Activated CD8-positive, alpha-beta memory T cell treated with anti-CD3 and anti-CD28 coated beads, Interleukin-2, amount 10 ng/mL, durations not matched to agents 7 days and 5 days (primary cell): ENCODE data around the gene IRF2BP2. TPM values are rescaled to one million over a fixed set of nuclear protein-coding genes. Genes with fewer than 3 reads are reported as not detected.
"Not testable (repeated sequence)": the region's sequence is repeated elsewhere in the genome, so short reads cannot be mapped to it uniquely, and the experiment has no call there.

Source experiments
- ATAC-seq: fragments of 150-1000 bp; cut with Tn5 transposase; one replicate; pipeline ENCODE4 v1.10.0; 2021; ENCODE audit warnings: moderate library complexity
- CTCF ChIA-PET: fragments of 350-600 bp; sonication (Branson Sonifier 250); formaldehyde crosslinking; loops from one replicate; lab custom pipeline; 2021; ENCODE audit warnings: antibody characterized with exemption; lab: Charles Lee
- DNase-seq: peaks from one replicate; pipeline ENCODE4 v3.0.0-alpha.2; 2020
- H3K27ac Mint-ChIP-seq: one replicate; pipeline ENCODE4 v1.8.0; 2021; ENCODE audit warnings: mild to moderate bottlenecking, mixed read lengths
- H3K27me3 Mint-ChIP-seq: one replicate; pipeline ENCODE4 v1.8.0; 2021; ENCODE audit warnings: mixed read lengths
- H3K36me3 Mint-ChIP-seq: one replicate; pipeline ENCODE4 v1.8.0; 2021; ENCODE audit warnings: mild to moderate bottlenecking, mixed read lengths
- H3K4me1 Mint-ChIP-seq: one replicate; pipeline ENCODE4 v1.8.0; 2021; ENCODE audit warnings: mixed read lengths
- H3K4me3 Mint-ChIP-seq: one replicate; pipeline ENCODE4 v1.8.0; 2021; ENCODE audit warnings: mild to moderate bottlenecking, moderate library complexity, mixed read lengths
- H3K9me3 Mint-ChIP-seq: one replicate; pipeline ENCODE4 v1.8.0; 2022; ENCODE audit warnings: low read depth, mixed read lengths
- total RNA-seq, 2 experiments: library from RNA; stranded (reverse); gene quantifications; one replicate each; pipeline ENCODE4 v1.2.3, GENCODE V29; 2021

Gene IRF2BP2
- total RNA-seq, 2 experiments from 2014 or later: 81.1 to 103 TPM

DNA sequence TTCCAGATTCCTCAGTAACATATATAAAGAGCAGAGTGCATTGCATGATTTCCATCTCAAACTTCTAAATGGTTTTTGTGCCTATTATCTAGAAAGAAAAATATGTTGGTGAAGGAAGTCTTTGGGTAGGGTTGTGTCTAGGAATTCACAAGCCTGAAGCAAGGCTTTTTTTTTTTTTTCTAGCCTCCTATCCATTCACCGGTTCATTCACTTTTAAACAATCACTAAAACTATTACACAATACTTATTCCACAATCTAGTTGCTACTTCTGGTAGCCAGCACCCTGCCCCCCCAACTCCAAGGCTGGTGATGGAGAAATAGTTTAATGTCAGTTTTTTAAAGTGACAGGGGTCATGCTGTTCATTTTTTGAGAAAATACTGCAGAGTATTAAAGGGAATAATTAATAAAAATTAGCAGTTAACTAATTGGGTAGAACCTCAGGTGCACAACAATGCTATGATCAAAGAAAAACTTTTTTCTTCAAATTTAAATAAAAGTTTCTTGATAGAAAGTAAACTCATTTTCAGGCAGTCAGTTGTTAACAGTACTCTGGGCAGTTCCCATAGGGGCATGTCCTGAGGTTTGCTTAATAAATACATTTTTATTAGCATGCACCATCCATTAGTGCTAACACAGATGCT lies 10.9 kb downstream of the IRF2BP2 start:
- ATAC-seq (peak; percentile 0), DNase-seq (no peak)
- Mint-ChIP-seq H3K27ac (peak overlapping the region; percentile 94), H3K4me1 (peaks cover 52% of the 10 kb centered on the region), H3K36me3 (peaks cover 19% of the 10 kb centered on the region), H3K9me3 (peaks cover 2% of the 10 kb centered on the region), H3K27me3 (no peaks in the 10 kb centered on the region), H3K4me3 (peak overlapping the region; percentile 85)
- CTCF ChIA-PET: interaction anchor here (1.2 to 5.3 kb wide), 11 partner anchors 12 to 494 kb away, joined by 3 to 41 read pairs (median 6); partner anchors contain the start of gene IRF2BP2

DNA sequence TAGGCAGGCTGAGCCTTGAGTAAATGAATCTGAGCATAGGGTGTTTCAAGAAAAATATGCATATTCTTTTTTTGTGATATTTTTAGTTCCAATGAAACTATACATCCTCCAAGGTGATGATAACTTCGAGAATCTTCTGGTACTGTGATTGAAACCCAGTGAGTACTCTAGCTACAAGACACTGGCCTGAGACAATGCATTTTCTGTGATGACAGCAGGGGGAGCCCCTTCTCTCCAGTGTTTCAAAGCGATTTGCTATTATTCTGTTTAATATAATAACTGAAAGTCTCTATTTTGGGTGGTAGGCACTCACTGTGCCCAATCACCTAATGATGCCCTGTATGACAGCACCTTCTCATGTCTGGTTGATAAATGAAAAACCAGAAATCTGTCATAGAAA lies 12.1 kb downstream of the IRF2BP2 start:
- no peak for ATAC-seq
- no peak overlapping the region for H3K27ac Mint-ChIP-seq
- DNase-seq: peak; percentile 79
- H3K27me3 Mint-ChIP-seq: no peaks in the 10 kb centered on the region
- peaks cover 43% of the 10 kb centered on the region for H3K4me1 Mint-ChIP-seq
- no peak overlapping the region for H3K4me3 Mint-ChIP-seq
- CTCF ChIA-PET: interaction anchor here (0.6 to 5.3 kb wide), 26 partner anchors 14 to 508 kb away, joined by 3 to 41 read pairs (median 4); partner anchors contain the start of gene IRF2BP2
- peaks cover 13% of the 10 kb centered on the region for H3K36me3 Mint-ChIP-seq
- H3K9me3 Mint-ChIP-seq: peaks cover 2% of the 10 kb centered on the region

GRCh38 chr1:234595899-234596298 lies 14.1 kb downstream of the IRF2BP2 start:
- no peak overlapping the region for H3K4me3 Mint-ChIP-seq

GRCh38 chr1:234594575-234594974 lies 15.4 kb downstream of the IRF2BP2 start:
- H3K27me3 Mint-ChIP-seq, CTCF ChIA-PET, H3K36me3 Mint-ChIP-seq, DNase-seq, H3K4me3 Mint-ChIP-seq, ATAC-seq, H3K27ac Mint-ChIP-seq, H3K9me3 Mint-ChIP-seq: not testable (repeated sequence)
- peaks cover 16% of the 10 kb centered on the region for H3K4me1 Mint-ChIP-seq

More at GRCh38 chr1:234595899-234596298, 14.1 kb downstream of the IRF2BP2 start:
- H3K27me3 Mint-ChIP-seq: no peaks in the 10 kb centered on the region
- H3K27ac Mint-ChIP-seq: no peak overlapping the region
- H3K4me1 Mint-ChIP-seq: peaks cover 23% of the 10 kb centered on the region
- peaks cover 8% of the 10 kb centered on the region for H3K36me3 Mint-ChIP-seq
- peaks cover 2% of the 10 kb centered on the region for H3K9me3 Mint-ChIP-seq
- no peak for ATAC-seq
- CTCF ChIA-PET: interaction anchor here (1.8 to 4.5 kb wide), 2 partner anchors 100 to 486 kb away, joined by 4 to 38 read pairs; no protein-coding TSS in a partner anchor
- DNase-seq: no peak

GRCh38 chr1:234593771-234594504 lies 16.0 kb downstream of the IRF2BP2 start:
- peaks cover 12% of the 10 kb centered on the region for H3K4me1 Mint-ChIP-seq
- CTCF ChIA-PET: interaction anchor here (0.5 kb wide), 1 partner anchor 499 kb away, joined by 3 read pairs; no protein-coding TSS in a partner anchor
- no peak overlapping the region for H3K4me3 Mint-ChIP-seq
- H3K27me3 Mint-ChIP-seq: no peaks in the 10 kb centered on the region
- no peak for DNase-seq
- H3K9me3 Mint-ChIP-seq: peaks cover 2% of the 10 kb centered on the region
- H3K36me3 Mint-ChIP-seq: peaks cover 8% of the 10 kb centered on the region
- no peak overlapping the region for H3K27ac Mint-ChIP-seq
- no peak for ATAC-seq

DNA sequence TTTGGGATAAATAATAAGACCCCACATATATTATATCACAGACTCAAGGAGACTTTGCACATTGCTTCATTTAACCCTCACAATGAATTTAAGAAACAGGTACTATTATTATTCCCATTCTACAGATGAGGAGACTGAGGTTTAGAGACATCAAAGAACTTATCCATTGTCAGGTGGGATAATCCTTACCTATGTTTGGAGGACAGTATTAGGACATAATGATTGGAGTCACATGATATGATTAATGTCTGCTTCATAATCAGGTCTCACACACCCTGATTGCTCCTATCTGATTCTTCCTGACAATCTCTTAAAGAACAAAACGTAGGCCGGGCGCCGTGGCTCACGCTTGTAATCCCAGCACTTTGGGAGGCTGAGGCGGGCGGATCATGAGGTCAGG lies 16.9 kb downstream of the IRF2BP2 start:
- no peaks in the 10 kb centered on the region for H3K27me3 Mint-ChIP-seq
- CTCF ChIA-PET: interaction anchor here (0.5 kb wide), 1 partner anchor 499 kb away, joined by 3 read pairs; no protein-coding TSS in a partner anchor
- H3K36me3 Mint-ChIP-seq: peaks cover 8% of the 10 kb centered on the region

GRCh38 chr1:234592240-234592639 lies 17.7 kb downstream of the IRF2BP2 start:
- CTCF ChIA-PET: no interaction called here
- Mint-ChIP-seq H3K4me1 (peaks cover 1% of the 10 kb centered on the region), H3K4me3 (no peak overlapping the region), H3K27ac (no peak overlapping the region), H3K9me3 (peaks cover under 1% of the 10 kb centered on the region), H3K36me3 (peaks cover 8% of the 10 kb centered on the region), H3K27me3 (peaks cover 4% of the 10 kb centered on the region)
- DNase-seq: no peak
- ATAC-seq: no peak

More for the DNA sequence above, 16.9 kb downstream of the IRF2BP2 start:
- no peak for DNase-seq
- ATAC-seq: no peak
- peaks cover 7% of the 10 kb centered on the region for H3K4me1 Mint-ChIP-seq
- no peak overlapping the region for H3K27ac Mint-ChIP-seq
- H3K4me3 Mint-ChIP-seq: no peak overlapping the region
- H3K9me3 Mint-ChIP-seq: peaks cover 2% of the 10 kb centered on the region

DNA sequence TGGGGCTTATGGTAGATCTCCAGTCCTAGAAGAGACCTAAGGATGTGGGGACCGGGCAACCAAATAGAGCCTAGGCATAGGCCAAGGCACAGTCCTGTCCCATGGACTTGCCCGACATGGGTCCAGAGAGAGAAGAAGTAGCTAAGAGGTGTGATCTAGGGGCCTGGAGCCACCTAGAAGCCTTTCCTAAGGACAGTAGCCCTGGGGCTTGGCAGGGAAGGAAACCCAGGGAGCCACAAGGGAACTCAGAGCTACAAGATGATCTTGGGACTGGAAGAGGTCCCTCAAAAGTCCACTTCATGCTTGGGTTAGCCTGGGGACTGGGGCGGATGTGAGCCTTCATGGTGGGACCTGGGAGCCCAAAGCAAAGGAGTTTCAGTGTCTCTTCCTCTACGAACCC lies 18.8 kb downstream of the IRF2BP2 start:
- no peaks in the 10 kb centered on the region for H3K4me1 Mint-ChIP-seq

DNA sequence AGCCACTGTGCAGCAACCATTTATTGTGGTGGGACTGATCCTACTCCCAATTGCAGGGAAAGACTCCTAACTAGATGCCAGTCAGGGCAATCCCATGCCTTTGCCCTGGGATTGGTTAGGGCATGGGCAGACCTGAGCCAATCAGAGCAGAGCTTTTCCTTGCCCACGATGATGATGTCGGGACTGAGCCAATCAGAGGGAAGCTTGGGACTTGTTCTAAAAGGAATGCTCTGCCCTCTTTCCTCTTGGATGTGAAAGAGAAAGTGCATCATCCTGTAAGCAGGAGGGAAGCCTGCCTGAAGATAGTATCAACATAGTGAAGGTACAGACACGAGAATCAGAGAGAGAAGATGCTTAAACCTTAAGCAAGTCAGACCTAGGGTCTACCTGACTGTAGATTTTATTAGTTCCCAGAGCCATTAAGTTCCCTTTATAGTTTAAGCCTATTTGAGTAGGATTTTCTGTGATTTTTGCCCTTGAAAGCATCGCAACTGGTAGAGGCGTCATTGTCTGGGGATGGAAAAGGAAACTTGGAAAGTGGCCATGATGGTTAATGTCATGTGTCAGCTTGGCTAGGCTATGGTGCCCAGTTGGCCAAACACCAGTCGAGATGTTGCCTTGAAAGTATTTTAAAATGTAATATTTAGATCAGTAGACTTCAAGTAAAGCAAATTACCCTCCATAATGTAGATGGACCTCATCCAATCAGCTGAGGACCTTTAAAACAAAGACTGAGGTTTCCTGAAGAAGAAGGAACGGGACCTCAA lies 19.9 kb downstream of the IRF2BP2 start:
- H3K27me3 Mint-ChIP-seq: peaks cover 14% of the 10 kb centered on the region
- H3K27ac Mint-ChIP-seq: no peak overlapping the region
- H3K4me1 Mint-ChIP-seq: no peaks in the 10 kb centered on the region
- CTCF ChIA-PET: no interaction called here
- ATAC-seq (no peak), DNase-seq (no peak)
- H3K4me3 Mint-ChIP-seq: no peak overlapping the region
- H3K9me3 Mint-ChIP-seq: no peaks in the 10 kb centered on the region
- H3K36me3 Mint-ChIP-seq: no peaks in the 10 kb centered on the region

More for the DNA sequence above, 18.8 kb downstream of the IRF2BP2 start:
- no peak overlapping the region for H3K27ac Mint-ChIP-seq
- ATAC-seq (no peak), DNase-seq (no peak)
- peaks cover 2% of the 10 kb centered on the region for H3K36me3 Mint-ChIP-seq
- no peaks in the 10 kb centered on the region for H3K9me3 Mint-ChIP-seq
- no peak overlapping the region for H3K4me3 Mint-ChIP-seq
- peaks cover 12% of the 10 kb centered on the region for H3K27me3 Mint-ChIP-seq
- CTCF ChIA-PET: no interaction called here

GRCh38 chr1:234589064-234589800 lies 20.7 kb downstream of the IRF2BP2 start:
- ATAC-seq (no peak), DNase-seq (no peak)
- Mint-ChIP-seq H3K4me3 (no peak overlapping the region), H3K9me3 (no peaks in the 10 kb centered on the region), H3K27ac (no peak overlapping the region), H3K36me3 (no peaks in the 10 kb centered on the region), H3K27me3 (peaks cover 14% of the 10 kb centered on the region), H3K4me1 (peaks cover 3% of the 10 kb centered on the region)
- CTCF ChIA-PET: no interaction called here

- DNase-seq (no peak), ATAC-seq (no peak)
- Mint-ChIP-seq H3K4me1 (peaks cover 11% of the 10 kb centered on the region), H3K9me3 (no peaks in the 10 kb centered on the region), H3K4me3 (no peak overlapping the region), H3K27ac (no peak overlapping the region), H3K27me3 (peaks cover 14% of the 10 kb centered on the region), H3K36me3 (no peaks in the 10 kb centered on the region)
- CTCF ChIA-PET: no interaction called here
These were observed 21.6 kb downstream of the IRF2BP2 start for GRCh38 chr1:234588386-234588785.

DNA sequence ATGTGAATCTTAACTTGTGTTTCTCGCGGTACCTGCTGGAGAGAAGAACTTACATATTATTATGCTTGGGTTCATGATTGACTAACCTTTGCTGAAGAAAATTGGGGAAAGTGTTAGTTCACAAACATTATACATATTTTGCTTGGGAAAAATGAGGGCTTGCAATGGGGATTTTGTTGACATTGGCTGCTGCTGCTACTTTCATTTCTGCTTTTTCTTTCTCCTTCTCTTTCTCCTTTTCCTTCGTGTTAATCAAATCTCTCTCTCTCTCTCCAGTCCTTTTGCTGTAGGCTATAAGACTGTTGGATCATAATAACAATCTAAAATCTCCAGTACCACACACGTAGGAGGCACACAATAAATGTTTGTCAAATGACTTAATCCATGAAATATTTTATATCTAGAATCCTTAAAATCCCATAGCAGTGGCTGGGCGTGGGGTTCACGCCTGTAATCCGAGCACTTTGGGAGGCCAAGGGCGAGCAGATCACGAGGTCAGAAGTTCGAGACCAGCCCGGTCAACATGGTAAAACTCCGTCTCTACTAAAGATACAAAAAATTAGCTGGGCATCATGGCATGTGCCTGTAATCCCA lies 23.0 kb downstream of the IRF2BP2 start:
- no peak for ATAC-seq
- Mint-ChIP-seq H3K36me3 (no peaks in the 10 kb centered on the region), H3K27me3 (peaks cover 14% of the 10 kb centered on the region), H3K9me3 (no peaks in the 10 kb centered on the region), H3K4me1 (peaks cover 14% of the 10 kb centered on the region), H3K27ac (no peak overlapping the region), H3K4me3 (no peak overlapping the region)
- CTCF ChIA-PET: no interaction called here
- DNase-seq: no peak
